ENCODE data around the gene DNASE1. TPM values are rescaled to one million over a fixed set of nuclear protein-coding genes. Genes with fewer than 3 reads are reported as not detected.
A peak's percentile ranks its signal among the peaks of the same experiment; 100 is the strongest.
"Not testable (repeated sequence)": the region's sequence is repeated elsewhere in the genome, so short reads cannot be mapped to it uniquely, and the experiment has no call there.

DNASE1 gene, protein sequence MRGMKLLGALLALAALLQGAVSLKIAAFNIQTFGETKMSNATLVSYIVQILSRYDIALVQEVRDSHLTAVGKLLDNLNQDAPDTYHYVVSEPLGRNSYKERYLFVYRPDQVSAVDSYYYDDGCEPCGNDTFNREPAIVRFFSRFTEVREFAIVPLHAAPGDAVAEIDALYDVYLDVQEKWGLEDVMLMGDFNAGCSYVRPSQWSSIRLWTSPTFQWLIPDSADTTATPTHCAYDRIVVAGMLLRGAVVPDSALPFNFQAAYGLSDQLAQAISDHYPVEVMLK
- total RNA-seq: 15.8 TPM
- polyA plus RNA-seq: 18.8 TPM
- long read RNA-seq, donor 1, partial matches to known transcripts: 0 of 1 reads
- long read RNA-seq, donor 1, other reads (novel, unspliced or antisense): 0 of 1 reads
- long read RNA-seq, donor 2: 0 reads
- long read RNA-seq, donor 3, partial matches to known transcripts: 45 of 79 reads
- long read RNA-seq, donor 3, other reads (novel, unspliced or antisense): 33 of 79 reads
- long read RNA-seq, donor 4, partial matches to known transcripts: 30 of 47 reads
- long read RNA-seq, donor 4, other reads (novel, unspliced or antisense): 17 of 47 reads
- long read RNA-seq, donor 5, full-length matches to known transcripts: 1 of 103 reads
- long read RNA-seq, donor 5, partial matches to known transcripts: 68 of 103 reads
- long read RNA-seq, donor 5, other reads (novel, unspliced or antisense): 34 of 103 reads
- long read RNA-seq, donor 6, partial matches to known transcripts: 15 of 54 reads
- long read RNA-seq, donor 6, other reads (novel, unspliced or antisense): 36 of 54 reads
- long read RNA-seq, donor 7, partial matches to known transcripts: 34 of 54 reads
- long read RNA-seq, donor 7, other reads (novel, unspliced or antisense): 20 of 54 reads
- long read RNA-seq, donor 8: 0 reads
- long read RNA-seq, donor 9, partial matches to known transcripts: 7 of 32 reads
- long read RNA-seq, donor 9, other reads (novel, unspliced or antisense): 23 of 32 reads
- long read RNA-seq, donor 10, partial matches to known transcripts: 0 of 1 reads
- long read RNA-seq, donor 10, other reads (novel, unspliced or antisense): 0 of 1 reads

DNA sequence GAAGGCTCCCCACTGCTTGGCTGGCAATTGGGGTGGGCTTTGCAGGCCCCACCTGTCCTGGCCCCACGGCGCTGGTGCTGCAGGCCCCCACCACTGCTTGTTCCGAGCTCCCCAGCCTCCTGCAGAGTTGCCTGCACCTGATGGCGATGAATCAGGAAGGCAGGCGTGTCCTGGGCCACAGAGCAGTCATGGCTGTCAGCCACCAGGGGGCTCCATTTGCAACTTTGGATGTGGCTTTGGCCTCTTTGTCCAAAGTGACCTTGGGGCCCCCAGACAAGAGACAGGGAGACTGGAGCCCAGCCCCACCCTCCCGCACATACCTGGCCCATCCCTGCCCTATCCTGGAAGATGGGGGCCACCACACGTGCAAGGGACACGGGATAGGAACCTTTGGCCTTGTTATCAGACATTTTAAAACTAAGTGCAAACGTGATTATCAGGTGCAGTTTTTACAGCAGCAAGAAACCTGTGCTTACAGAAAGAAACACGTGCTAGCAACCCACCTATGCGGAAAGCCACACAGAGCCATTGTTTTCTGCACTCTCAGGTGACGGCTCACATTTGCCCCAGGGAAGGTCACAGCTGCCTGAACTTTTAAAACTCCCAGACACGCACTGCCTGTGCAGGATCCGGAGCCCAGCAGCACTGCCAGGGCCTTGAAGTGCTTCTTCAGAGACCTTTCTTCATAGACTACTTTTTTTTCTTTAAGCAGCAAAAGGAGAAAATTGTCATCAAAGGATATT, at the start of gene DNASE1:
TSS of gene DNASE1 (plus strand) at position 443 of the 743 bp plus-strand sequence. CDS start 683 bp downstream, outside the sequence.
- H3K27ac ChIP-seq (ENCODE audit: low read depth in 1 of 2, low read length in 1 of 2): peak within 1 kb of the TSS in 1 of 2 donors; percentile 14
- no peaks in the 10 kb centered on the region for H3K9me3 ChIP-seq (ENCODE audit: control insufficient read depth in 2 of 2, insufficient read depth in 1 of 2, low read length in 1 of 2)
- H3K27me3 ChIP-seq (ENCODE audit: control insufficient read depth in 2 of 2, insufficient read depth in 1 of 2, low read length in 1 of 2): no peaks in the 10 kb centered on the region
- no peak within 1 kb of the TSS for H3K4me3 ChIP-seq (ENCODE audit: low read length in 2 of 2)
- 88% methylated on average over 14 of the region's 14 CpGs for WGBS
- peaks cover 52 to 57% of the 10 kb centered on the region in 2 donors for H3K36me3 ChIP-seq (ENCODE audit: control insufficient read depth in 2 of 2, insufficient read depth in 2 of 2, low read length in 1 of 2)
- H3K4me1 ChIP-seq (ENCODE audit: control insufficient read depth in 2 of 2, insufficient read depth in 2 of 2, low read length in 2 of 2): peaks cover 21 to 35% of the 10 kb centered on the region in 2 donors
- peak in 4 of 9 donors; percentile 37 to 67 (median 50) for DNase-seq (ENCODE audit: low read depth in 6 of 9, low spot score in 9 of 9)

DNA sequence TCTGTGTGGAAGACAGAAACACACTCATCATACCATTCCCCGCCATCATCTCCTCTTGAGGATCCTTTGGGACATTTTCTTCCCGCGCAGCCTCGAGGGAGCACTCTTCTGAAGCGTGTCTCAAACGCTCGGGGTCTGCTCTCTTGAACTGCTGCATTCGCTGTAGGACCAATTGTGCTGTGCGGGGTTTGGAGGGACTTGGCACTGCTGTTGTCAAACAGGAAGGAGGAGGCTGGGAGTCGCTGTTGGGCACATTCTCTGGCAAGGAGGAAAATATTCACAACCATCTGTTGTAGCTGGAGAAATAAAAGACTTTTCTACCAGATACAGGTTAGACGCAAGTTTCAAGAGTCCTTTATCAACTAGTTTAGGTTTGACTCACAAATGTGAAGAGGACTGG, 48.0 kb upstream of the DNASE1 start:
- no peaks in the 10 kb centered on the region for H3K9me3 ChIP-seq (ENCODE audit: control insufficient read depth in 2 of 2, insufficient read depth in 1 of 2, low read length in 1 of 2)
- H3K4me3 ChIP-seq (ENCODE audit: low read length in 2 of 2): no peak overlapping the region
- H3K27ac ChIP-seq (ENCODE audit: low read depth in 1 of 2, low read length in 1 of 2): no peak overlapping the region
- no peak for DNase-seq (ENCODE audit: low read depth in 6 of 9, low spot score in 9 of 9)
- H3K27me3 ChIP-seq (ENCODE audit: control insufficient read depth in 2 of 2, insufficient read depth in 1 of 2, low read length in 1 of 2): no peaks in the 10 kb centered on the region
- peaks cover 6 to 9% of the 10 kb centered on the region in 2 donors for H3K4me1 ChIP-seq (ENCODE audit: control insufficient read depth in 2 of 2, insufficient read depth in 2 of 2, low read length in 2 of 2)
- WGBS: 94% methylated on average over 11 of the region's 11 CpGs
- H3K36me3 ChIP-seq (ENCODE audit: control insufficient read depth in 2 of 2, insufficient read depth in 2 of 2, low read length in 1 of 2): peaks cover 13 to 30% of the 10 kb centered on the region in 2 donors

DNA sequence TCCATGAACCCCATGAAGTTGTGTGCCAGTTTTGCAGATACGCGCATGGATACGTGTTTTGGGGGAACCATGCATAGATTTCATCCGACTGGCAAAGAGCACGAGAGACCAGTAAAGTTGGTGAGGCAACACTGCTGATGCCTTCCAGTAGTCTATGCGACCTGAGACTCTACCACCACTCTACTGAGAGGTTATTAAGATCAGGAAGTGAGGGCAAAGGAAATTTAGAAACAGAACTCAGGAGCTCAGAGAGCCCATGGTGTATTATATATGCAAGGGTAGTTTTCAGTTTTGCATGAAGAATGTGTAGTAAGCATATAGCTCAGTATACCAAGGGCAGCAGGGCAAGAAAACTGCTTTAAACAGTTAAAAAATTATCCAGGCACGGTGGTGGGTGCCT, 47.3 kb upstream of the DNASE1 start:
- DNase-seq (ENCODE audit: low read depth in 6 of 9, low spot score in 9 of 9): no peak

DNA sequence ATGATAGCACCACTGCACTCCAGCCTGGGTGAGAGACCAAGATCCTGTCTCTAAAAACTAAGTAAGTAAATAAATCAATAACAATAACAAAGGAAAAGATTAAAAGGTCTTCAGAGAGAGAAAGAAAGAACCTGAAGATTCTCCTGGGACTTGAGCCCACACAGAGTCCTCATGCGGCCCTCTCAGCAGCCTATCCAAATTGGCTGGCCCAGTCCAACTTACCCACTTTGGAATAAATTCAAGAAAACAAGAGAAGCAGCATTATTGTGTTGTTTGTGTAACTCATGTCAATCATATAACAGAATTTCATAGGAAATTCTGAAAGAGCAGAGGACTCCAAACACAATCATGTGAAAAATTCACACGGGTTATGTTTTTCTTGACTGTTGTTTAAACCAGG, 46.9 kb upstream of the DNASE1 start:
- Histone ChIP-seq H3K4me3 (ENCODE audit: low read length in 2 of 2) (no peak overlapping the region), H3K27ac (ENCODE audit: low read depth in 1 of 2, low read length in 1 of 2) (no peak overlapping the region), H3K9me3 (ENCODE audit: control insufficient read depth in 2 of 2, insufficient read depth in 1 of 2, low read length in 1 of 2) (no peaks in the 10 kb centered on the region), H3K4me1 (ENCODE audit: control insufficient read depth in 2 of 2, insufficient read depth in 2 of 2, low read length in 2 of 2) (peaks cover 11 to 13% of the 10 kb centered on the region in 2 donors), H3K36me3 (ENCODE audit: control insufficient read depth in 2 of 2, insufficient read depth in 2 of 2, low read length in 1 of 2) (peaks cover 6 to 19% of the 10 kb centered on the region in 2 donors), H3K27me3 (ENCODE audit: control insufficient read depth in 2 of 2, insufficient read depth in 1 of 2, low read length in 1 of 2) (no peaks in the 10 kb centered on the region)
- 98% methylated on average over 2 of the region's 2 CpGs for WGBS
- DNase-seq (ENCODE audit: low read depth in 6 of 9, low spot score in 9 of 9): no peak

More for the DNA sequence above, 47.3 kb upstream of the DNASE1 start:
- H3K9me3 ChIP-seq (ENCODE audit: control insufficient read depth in 2 of 2, insufficient read depth in 1 of 2, low read length in 1 of 2): no peaks in the 10 kb centered on the region
- H3K36me3 ChIP-seq (ENCODE audit: control insufficient read depth in 2 of 2, insufficient read depth in 2 of 2, low read length in 1 of 2): peaks cover 10 to 24% of the 10 kb centered on the region in 2 donors
- no peak overlapping the region for H3K4me3 ChIP-seq (ENCODE audit: low read length in 2 of 2)
- no peaks in the 10 kb centered on the region for H3K27me3 ChIP-seq (ENCODE audit: control insufficient read depth in 2 of 2, insufficient read depth in 1 of 2, low read length in 1 of 2)
- peaks cover 7 to 9% of the 10 kb centered on the region in 2 donors for H3K4me1 ChIP-seq (ENCODE audit: control insufficient read depth in 2 of 2, insufficient read depth in 2 of 2, low read length in 2 of 2)
- WGBS: 97% methylated on average over 7 of the region's 7 CpGs
- no peak overlapping the region for H3K27ac ChIP-seq (ENCODE audit: low read depth in 1 of 2, low read length in 1 of 2)

DNA sequence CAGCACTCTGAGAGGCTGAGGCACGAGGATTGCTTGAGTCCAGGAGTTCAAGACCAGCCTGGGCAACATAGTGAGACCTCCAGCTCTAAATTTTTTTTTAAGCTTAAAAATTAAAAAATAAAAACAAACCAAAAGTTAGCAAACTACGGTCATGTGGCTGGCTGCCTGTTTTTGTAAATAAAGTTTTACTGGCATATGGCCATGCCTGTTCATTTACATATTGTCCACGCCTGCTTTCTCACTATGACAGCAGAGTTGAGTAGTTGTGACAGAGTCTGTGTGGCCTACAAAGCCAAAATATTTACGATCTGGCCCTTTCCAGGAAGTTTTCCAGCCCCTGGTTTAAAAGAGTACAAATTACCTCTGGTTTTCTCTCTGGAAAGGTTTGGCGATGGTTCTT, 46.4 kb upstream of the DNASE1 start:
- no peak for DNase-seq (ENCODE audit: low read depth in 6 of 9, low spot score in 9 of 9)
- peaks cover 3 to 15% of the 10 kb centered on the region in 2 donors for H3K36me3 ChIP-seq (ENCODE audit: control insufficient read depth in 2 of 2, insufficient read depth in 2 of 2, low read length in 1 of 2)
- WGBS: 98% methylated on average over 5 of the region's 5 CpGs
- no peak overlapping the region for H3K27ac ChIP-seq (ENCODE audit: low read depth in 1 of 2, low read length in 1 of 2)
- H3K27me3 ChIP-seq (ENCODE audit: control insufficient read depth in 2 of 2, insufficient read depth in 1 of 2, low read length in 1 of 2): no peaks in the 10 kb centered on the region
- H3K9me3 ChIP-seq (ENCODE audit: control insufficient read depth in 2 of 2, insufficient read depth in 1 of 2, low read length in 1 of 2): no peaks in the 10 kb centered on the region
- no peak overlapping the region for H3K4me3 ChIP-seq (ENCODE audit: low read length in 2 of 2)
- H3K4me1 ChIP-seq (ENCODE audit: control insufficient read depth in 2 of 2, insufficient read depth in 2 of 2, low read length in 2 of 2): peaks cover 16 to 17% of the 10 kb centered on the region in 2 donors

DNA sequence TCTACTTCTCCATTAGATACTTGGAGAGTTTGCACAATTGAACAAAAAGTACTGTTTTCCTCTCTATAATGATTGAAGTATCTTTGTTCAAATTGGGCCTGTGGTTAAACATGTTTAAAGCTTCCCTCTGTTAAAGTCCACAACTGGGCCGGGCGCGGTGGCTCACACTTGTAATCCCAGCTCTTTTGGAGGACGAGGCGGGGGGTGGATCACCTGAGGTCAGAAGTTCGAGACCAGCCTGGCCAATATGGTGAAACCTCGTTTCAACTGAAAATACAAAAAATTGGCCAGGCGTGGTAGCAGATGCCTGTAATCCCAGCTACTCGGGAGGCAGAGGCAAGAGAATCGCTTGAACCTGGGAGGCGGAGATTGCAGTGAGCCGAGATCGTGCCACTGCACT, 45.5 kb upstream of the DNASE1 start:
- not testable (repeated sequence) for DNase-seq (ENCODE audit: low read depth in 6 of 9, low spot score in 9 of 9); H3K9me3 ChIP-seq (ENCODE audit: control insufficient read depth in 2 of 2, insufficient read depth in 1 of 2, low read length in 1 of 2); H3K4me3 ChIP-seq (ENCODE audit: low read length in 2 of 2); H3K27me3 ChIP-seq (ENCODE audit: control insufficient read depth in 2 of 2, insufficient read depth in 1 of 2, low read length in 1 of 2); H3K27ac ChIP-seq (ENCODE audit: low read depth in 1 of 2, low read length in 1 of 2); H3K36me3 ChIP-seq (ENCODE audit: control insufficient read depth in 2 of 2, insufficient read depth in 2 of 2, low read length in 1 of 2)
- H3K4me1 ChIP-seq (ENCODE audit: control insufficient read depth in 2 of 2, insufficient read depth in 2 of 2, low read length in 2 of 2): peaks cover 17 to 19% of the 10 kb centered on the region in 2 donors
- WGBS: 98% methylated on average over 13 of the region's 13 CpGs

DNA sequence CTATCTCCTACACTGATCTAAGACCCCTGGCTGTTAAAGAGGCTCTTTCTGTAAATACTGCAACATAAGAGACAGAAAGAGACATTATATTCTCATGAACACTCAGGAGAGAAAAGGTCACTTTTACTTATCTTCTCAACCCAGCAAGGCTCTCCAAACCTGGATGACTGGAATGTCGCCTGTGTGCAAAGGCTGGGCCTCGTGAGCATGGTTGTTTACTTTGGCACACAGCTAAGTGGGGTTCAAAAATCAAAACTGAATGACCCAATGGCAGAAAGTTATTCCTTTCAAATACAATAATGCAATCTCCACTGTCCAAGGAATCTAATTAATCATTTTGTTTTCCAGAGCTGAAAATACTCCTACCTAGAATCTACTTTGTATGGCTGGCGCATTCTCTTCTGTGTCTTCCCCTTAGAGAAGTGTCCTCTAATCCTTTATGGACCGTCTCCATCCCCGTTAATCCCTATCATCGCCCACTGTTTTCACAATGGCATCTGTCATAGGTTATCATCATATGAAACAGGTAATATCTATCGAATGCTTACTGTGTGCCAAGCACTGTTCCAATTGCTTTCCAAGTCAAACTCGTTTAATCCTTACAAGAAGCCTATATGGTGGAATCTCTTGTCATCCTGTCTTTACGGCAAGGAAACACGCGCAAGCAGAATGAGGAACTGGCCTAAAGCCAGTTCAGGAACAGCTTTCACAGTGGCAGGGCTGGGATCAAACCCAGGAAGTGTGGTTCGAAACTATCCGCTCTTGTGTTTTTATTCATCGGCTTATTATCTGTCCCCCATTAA, 44.4 kb upstream of the DNASE1 start:
- no peak for DNase-seq (ENCODE audit: low read depth in 6 of 9, low spot score in 9 of 9)
- H3K27ac ChIP-seq (ENCODE audit: low read depth in 1 of 2, low read length in 1 of 2): no peak overlapping the region
- no peaks in the 10 kb centered on the region for H3K9me3 ChIP-seq (ENCODE audit: control insufficient read depth in 2 of 2, insufficient read depth in 1 of 2, low read length in 1 of 2)
- peaks cover 17 to 19% of the 10 kb centered on the region in 2 donors for H3K4me1 ChIP-seq (ENCODE audit: control insufficient read depth in 2 of 2, insufficient read depth in 2 of 2, low read length in 2 of 2)
- H3K4me3 ChIP-seq (ENCODE audit: low read length in 2 of 2): peak overlapping the region; percentile 70 to 75
- 60% methylated on average over 14 of the region's 14 CpGs for WGBS
- H3K27me3 ChIP-seq (ENCODE audit: control insufficient read depth in 2 of 2, insufficient read depth in 1 of 2, low read length in 1 of 2): no peaks in the 10 kb centered on the region
- peaks cover 3 to 9% of the 10 kb centered on the region in 2 donors for H3K36me3 ChIP-seq (ENCODE audit: control insufficient read depth in 2 of 2, insufficient read depth in 2 of 2, low read length in 1 of 2)

DNA sequence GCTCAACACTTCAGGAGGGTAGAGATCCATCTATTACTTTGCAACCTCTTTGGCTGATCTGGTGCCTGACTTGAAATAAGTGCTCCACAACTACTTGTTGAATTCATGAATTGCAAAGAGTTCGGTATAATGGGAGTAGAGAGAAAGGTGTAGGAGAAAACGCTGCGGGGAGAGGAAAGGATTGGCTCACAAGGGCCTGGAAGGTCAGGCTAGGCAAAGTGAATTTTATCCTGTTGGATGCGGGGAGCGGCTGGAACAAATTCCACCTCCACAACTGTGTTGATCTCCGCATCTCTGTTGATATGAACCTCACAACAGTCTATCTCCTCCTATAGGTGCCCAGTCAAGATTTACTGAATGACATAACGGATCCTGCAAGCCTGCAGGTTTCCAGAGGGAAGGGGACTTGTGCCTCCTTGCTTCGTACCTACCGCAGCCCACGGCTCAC, 43.8 kb upstream of the DNASE1 start:
- peaks cover 3 to 9% of the 10 kb centered on the region in 2 donors for H3K36me3 ChIP-seq (ENCODE audit: control insufficient read depth in 2 of 2, insufficient read depth in 2 of 2, low read length in 1 of 2)
- H3K9me3 ChIP-seq (ENCODE audit: control insufficient read depth in 2 of 2, insufficient read depth in 1 of 2, low read length in 1 of 2): no peaks in the 10 kb centered on the region
- H3K4me3 ChIP-seq (ENCODE audit: low read length in 2 of 2): peak overlapping the region; percentile 70 to 75
- H3K27me3 ChIP-seq (ENCODE audit: control insufficient read depth in 2 of 2, insufficient read depth in 1 of 2, low read length in 1 of 2): no peaks in the 10 kb centered on the region
- H3K4me1 ChIP-seq (ENCODE audit: control insufficient read depth in 2 of 2, insufficient read depth in 2 of 2, low read length in 2 of 2): peaks cover 17 to 19% of the 10 kb centered on the region in 2 donors
- DNase-seq (ENCODE audit: low read depth in 6 of 9, low spot score in 9 of 9): peak in 2 of 9 donors; percentile 13 to 21
- no peak overlapping the region for H3K27ac ChIP-seq (ENCODE audit: low read depth in 1 of 2, low read length in 1 of 2)
- WGBS: 3% methylated on average over 10 of the region's 10 CpGs

All from thymus (tissue), 14 donors.